HG03354 (cell line): ENCODE data around the gene TLE7.

Experiments
- ATAC-seq: cut with Tn5 transposase; IDR thresholded peaks from one replicate; pipeline ENCODE4 v1.9.1; 2021; ENCODE audit warnings: mild to moderate bottlenecking; ENCODE audit not compliant: unreplicated experiment, poor library complexity, severe bottlenecking

Gene TLE7

DNA sequence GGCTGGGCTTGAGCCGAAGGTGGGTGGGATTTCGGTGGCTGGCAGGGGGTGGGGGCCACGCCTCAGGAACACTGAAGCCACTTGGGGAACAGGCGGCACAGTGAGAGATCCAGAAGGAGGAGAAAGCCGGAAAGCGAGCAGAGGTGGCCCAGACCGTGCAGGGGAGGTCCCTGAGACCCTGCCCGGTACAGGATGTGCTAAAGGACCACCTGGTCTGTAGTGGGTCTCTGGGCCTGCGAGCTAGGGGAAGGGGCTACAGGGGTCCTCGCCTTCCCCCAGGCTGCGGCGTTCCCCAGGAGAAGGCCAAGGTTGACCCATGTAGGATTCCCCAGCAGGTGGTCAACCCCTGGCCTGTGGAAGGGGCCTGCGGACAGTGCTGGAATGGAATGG, at the start of gene TLE7:
TLE7 (minus strand) TSS at position 4 of the 390 bp plus-strand sequence. CDS start 8,730 bp downstream, outside the sequence.
- no peak for ATAC-seq

DNA sequence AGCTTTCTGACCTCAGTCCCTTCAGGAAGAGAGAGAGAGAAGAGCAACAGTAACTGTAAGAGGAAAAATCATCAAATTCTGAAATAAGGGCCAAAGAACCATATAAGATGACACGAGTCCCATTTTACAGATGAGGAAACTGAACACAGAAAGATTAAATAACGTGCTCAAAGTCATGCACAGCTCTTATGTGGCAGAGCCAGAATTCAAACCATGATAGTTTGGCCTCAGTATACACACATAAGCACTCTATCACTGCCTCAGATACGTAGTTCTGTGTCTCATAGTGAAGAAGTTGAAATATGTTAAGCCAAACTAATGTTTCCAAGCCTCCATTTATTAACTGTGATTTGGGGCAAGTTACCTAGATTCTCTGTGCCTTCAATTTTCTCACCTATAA, 49.2 kb upstream of the TLE7 start:
- no peak for ATAC-seq

DNA sequence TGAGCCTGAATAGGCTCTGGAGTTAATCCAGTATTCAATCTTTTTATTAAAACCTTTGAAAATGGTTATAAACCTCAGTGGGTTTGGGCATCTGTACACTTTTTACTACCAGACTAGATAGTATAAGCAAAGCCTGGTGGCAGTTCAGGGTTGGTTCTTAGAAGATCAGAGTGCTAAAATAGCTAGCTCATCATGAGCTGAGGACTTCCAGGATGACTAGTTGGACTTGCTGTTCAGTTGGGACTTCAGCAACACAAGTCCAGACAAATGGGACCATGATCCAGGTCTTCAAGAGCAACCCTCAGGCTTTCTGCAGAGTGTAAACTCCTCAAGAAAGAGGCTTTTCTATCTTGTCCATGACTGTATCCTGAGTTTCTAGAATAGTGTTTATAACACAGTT, 48.5 kb upstream of the TLE7 start:
- no peak for ATAC-seq

DNA sequence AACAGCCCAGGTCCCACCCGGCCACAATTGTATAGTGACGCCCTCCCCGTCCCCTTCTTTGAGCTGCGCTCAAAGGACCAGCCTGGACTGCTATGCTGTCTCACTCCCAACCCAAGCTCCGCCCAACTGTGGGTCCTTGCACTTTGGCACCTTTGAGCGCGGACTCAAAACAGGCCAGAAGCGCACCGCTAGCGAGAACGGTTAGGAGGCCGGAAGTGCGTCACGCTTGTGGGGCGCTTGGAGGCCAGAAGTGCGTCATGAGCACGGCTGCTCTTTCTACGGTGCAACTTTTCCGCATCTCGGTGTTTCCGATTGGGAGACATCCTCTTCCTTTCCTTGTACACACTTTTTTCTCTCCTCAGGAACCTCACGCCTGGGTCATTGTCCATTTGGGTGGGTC, 47.3 kb upstream of the TLE7 start, which contains the start of gene ZNF19:
ZNF19 (minus strand) TSS at position 203 of the 400 bp plus-strand sequence. CDS start 7,210 bp downstream, outside the sequence.
- no peak for ATAC-seq

DNA sequence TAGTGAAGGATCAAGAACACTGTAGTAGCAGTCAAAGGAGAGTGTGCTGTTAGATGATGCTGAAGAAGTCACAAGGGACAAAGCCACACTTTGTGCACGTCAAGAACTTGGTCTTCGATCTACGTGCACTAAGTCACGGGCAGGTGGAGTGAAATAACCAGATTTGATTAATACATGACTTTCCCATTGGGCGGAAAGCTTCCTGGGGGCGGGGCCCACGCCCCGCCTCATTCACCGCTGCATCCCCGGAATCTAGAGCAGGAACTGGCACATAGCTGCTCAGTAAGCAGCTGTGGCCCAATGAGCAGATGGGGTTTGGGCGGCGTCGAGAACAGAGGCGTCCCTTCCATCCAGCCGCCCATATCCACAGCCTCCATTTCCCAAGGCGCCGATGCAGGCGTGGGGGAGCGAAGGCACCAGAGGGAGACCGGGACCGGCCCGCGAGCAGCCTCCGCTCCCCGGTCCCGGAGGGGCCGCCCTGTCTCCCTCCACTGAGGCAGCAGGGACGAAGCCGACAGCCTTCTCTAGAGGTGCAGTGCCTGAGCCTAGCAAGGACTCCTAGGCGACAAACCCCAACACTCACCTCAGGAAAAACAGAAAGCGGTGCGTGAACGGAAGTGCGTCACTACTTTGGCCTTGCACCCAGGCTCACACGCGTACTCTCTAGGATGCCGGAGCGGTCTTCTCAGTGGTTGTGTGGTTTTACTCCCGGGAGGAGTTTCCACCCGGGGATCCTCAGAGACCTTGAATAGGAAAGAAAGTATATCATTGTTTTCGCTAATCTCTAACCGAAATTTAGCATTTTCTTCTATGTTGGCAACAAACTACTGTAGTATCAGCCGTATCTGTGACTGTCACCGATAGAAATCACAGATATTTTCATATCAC, 42.4 kb upstream of the TLE7 start:
- peak; percentile 92 for ATAC-seq

DNA sequence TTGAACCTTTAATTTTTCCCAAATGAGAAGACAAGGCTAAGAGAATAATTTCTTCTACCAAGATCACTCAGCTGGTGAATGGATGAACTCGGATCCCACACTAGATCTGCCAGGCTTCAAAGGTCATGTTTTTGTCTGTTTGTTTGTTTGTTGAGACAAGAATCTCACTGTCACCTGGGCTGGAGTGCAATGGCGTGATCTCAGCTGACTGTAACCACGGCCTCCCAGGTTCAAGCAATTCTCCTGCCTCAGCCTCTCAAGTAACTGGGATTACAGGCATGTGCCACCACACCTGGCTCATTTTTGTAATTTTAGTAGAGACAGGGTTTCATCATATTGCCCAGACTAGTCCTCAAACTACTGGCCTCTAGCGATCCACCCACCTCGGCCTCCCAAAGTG, 40.7 kb upstream of the TLE7 start:
- ATAC-seq, result no peak

DNA sequence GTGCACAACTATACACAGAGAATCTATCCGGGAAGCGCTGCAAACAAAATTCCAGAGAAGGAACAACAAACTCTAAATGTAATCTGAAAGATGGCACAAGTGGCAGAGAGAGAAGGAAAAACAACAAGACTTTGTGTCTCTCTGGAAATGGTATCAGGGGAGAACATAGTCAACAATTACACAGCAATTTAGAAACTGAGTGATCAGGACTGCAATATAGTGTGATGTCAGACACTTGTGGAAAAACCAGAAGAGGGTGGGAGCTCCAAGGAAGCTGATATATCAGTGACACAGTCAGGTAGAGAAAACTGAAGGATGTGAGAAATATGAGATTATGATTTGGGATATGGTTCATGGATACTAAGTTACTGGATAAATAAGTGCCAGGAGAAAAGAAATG, 39.1 kb upstream of the TLE7 start:
- ATAC-seq, result no peak

DNA sequence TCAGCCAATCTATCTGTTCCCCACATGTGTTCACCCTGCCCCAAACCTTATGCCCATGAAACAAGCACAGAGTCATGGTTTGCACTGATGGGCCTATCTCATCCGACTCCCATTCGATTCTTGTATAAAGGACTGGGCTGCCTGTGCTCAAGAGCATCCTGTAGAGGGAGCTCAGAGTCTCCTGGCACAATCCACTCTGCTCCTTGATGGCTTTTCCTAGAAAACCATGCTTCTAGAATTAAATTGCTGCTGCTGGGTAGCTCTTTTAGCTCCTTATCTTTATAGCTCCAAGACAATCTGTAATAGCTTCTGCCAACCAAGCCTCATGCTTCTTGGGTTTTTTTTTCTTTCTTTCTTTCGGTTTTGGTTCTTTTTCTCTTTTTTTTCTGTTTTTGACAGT, 37.6 kb upstream of the TLE7 start:
- no peak for ATAC-seq

DNA sequence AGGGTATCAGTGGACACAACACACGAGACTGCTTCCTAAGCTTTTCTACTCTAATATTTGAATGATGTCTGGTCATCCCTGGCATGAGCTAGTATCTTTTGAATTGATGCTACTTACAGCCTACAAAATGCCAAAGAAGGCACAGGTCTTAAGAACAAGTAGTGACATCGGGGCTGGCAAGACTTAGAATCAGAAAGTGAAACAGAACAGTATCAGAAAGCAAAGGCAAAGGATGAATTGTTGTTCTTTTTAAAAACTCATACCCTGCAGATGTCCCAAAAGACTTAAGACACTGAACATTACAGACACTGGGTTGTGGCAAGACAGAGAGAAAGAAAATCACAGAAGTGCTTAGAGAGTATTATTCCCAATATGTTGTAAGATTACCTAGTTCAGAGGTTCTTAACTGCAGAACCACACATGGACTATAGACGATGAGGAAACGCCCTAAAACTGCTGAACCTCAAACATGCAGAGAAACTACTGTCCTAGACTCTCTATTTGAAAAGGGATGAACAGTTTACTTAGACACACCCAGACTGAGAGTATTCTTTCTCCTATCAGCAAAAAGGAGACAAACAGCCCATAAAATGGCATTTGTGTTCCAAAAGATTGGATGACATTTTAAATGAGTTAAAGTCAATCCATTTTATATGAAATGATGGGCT, 34.7 kb upstream of the TLE7 start:
- no peak for ATAC-seq

DNA sequence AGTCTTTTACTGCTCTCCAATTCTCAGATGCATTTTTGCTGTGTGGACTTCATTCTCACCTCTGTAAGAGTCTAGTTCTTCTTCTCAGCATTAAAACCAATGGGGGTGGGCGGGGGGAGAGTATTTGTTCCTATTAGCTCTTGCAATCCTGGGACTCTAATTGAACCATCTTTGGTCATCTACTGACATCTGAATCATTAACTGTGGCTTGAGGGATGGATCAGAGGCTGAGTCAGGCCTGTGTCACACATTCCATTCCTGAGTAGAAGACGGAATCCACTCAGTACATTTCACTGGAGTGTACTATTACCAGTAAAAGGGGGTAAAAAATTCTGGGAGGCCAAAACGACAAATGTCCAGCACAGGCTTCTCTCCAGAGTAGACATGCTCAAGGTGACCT, 33.0 kb upstream of the TLE7 start:
- no peak for ATAC-seq

DNA sequence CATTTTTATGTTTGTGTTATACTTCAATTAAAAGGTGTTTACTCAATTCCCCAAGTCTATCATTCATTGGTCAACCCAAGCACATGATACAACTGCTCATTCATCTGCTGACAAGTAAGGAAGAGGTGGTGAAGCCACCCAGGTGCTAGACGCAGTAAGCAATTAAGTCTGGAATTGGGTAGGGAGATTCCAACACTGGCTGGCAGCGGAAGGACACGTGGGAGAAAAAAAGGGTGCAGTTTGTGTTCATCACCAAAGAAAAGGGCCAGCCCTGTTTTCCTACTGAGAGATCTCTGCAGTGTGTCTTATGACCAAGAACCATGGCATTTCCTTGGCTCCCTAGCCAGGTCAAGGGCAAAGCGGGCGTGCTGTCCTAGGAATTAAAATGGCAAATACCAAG, 32.0 kb upstream of the TLE7 start:
- no peak for ATAC-seq

DNA sequence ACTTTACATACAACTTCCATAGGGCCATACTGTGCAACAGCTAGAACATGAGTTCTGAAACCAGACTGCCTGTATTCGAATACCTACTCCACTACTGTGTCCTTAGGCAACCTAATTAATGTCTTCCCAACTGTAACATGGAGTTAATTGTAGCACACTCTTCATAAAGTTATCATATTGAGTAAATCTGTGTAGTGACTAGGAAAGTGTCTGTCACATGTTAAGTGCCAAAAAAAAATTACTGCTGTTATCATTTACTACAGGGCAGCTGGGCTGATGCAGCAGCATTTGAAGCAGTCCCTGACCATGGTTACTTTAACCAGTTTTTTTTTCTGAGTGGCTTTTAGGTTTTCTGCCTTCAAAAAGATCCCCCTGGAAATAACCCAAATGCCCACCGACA, 31.1 kb upstream of the TLE7 start:
- ATAC-seq, result no peak

DNA sequence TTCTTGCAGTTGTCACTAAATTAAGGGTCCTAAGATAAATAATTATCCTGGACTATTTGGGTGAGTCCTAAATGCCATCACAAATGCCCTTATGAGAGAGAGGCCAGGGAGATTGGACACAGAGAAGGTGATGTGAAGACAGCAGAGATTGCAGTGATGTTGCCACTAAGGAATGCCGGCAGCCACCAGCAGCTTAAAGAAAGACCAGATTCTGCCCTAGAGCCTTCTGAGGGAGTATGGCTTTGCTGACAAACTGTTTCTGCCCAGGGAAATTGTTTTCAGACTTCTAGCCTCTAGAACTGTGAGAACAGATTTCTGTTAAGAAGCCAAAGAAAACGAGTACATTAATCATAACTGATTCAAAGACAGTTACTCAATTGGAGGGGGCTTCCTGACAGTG, 30.2 kb upstream of the TLE7 start:
- ATAC-seq, result no peak

DNA sequence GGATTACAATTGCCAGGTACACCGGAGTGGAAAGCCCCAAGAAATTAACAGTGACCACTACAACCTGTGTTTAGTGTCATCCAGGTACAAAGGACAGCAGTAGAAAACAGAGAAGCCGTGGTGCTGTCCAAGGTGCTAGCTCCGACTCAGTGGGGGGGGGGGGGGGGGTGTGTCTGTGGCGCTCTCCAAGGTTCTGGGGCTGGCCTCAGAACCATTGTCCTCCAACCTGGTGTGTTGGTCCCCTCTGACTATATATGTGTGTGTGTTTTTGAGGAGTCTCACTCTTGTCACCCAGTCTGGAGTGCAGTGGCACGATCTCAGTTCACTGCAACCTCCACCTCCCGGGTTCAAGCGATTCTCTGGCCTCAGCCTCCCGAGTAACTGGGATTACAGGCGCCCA, 26.0 kb upstream of the TLE7 start:
- no peak for ATAC-seq

DNA sequence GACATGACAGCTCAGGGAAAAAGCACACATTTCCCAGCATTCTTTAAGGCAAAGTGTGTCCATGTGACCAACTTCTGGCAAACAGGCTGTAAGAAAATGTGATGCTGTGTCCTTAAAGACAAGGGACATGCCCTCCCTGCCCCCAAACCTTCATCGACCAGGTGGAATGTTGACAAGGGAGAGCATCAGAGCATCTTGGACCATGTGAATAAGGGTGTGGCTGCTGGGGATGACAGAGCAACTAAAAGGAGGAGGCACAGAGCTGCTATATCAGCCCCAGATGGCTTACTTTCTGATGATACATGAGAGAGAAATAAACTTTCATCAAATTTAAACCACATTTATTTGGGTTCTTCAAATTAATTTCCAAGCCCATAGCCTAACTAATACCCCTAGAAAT, 22.4 kb upstream of the TLE7 start:
- no peak for ATAC-seq

DNA sequence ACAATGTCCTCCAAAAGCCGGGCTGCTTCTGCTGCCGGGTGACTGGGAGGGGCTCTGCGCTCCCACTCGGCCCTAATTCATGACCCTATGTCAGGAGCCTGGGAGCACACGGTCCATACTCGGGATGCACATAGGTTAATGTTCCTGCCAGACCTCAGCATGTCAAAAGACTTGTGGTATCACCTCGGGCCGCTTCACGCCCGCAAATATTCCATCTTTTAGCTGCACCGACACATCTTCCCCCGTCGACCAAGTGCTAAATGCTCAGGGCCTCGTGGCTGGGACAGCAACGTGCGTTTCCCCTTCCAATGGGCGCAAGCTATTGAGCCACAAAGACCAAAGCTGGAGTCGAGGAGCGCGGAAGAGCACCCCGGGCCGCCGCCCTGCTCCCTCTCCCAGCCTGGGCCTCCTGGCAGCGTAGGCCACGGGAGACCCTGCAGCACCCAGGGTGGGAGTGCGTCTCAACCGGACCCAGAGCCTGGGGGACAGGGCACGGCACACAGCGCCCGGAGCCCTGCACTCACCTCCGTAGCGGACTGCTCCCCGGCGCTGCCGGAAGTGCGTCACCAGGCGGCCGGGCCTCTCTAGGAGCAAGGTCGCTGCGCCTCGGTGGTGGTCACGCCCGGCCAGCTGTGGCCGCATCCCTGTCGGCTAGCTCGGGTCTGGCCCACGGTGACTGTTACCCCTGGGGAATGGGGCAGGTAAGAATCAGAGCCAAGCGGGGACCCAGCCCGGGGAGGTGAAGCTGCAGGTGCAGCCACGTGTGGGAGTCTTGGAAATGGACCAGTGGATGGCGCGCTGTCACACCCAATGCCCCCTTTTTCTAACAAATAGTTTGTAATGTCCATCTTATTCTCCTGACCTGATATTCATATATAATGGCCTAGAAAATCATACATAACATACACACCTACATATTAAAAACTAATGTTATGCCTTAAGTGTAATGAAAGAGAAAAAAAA, 20.1 kb upstream of the TLE7 start, which contains the start of gene ZNF23:
ZNF23 (minus strand) TSS at position 562 of the 963 bp plus-strand sequence. CDS start 5,451 bp downstream, outside the sequence.
- peak; percentile 97 for ATAC-seq

DNA sequence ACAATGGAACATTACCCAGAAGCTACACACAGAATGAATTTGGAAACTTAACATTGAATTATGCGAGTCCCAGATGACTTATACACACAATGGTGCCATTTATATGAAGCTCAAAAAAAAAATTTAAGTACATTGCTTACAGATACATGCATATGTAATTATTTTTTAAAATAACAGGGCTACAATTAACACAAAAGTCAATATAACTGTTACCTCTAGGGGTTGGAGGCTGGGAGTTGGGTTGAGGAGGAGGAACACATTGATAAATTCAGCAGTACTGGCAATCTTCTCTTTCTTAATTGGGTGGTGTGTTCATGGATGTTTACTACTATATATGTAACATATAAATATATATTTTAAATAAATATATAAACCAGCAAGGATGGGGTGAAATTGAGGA, 19.1 kb upstream of the TLE7 start:
- no peak for ATAC-seq

DNA sequence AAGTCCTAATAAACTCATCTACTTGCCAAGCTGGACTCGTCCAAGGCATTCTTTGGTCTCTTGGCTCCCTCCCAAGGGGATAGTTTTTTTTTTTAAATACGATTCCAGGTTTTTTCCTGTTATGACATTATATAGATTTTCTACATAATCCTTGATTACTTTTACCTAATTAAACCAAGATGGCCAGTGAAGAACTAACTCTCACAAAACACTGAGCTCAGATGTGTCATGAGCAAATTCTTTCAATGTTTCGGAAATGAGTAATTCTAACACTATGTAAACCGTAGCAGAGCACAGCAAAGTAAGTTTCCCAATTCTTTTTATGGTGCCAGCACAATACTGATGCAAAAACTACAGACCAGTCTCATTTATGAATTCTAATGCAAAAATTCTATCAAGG, 18.4 kb upstream of the TLE7 start:
- ATAC-seq, result no peak

DNA sequence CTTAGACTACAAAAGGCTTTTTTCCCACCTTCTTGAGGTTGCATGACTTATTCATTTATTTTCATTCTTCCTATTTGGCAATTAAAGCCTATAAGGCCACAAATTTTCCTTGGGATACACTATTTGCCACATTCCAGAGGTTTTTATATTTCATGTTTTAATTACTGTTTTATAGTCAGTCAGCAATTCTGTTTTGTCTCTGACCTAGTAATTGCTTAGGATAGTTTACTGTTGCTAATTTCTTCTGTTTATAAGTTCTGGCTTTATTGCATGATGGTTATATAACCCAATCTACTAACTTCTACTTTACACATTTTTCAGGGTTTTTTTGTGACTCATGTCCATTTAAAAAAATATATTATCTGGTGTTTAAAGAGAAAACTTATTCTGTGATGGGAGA, 17.7 kb upstream of the TLE7 start:
- no peak for ATAC-seq

DNA sequence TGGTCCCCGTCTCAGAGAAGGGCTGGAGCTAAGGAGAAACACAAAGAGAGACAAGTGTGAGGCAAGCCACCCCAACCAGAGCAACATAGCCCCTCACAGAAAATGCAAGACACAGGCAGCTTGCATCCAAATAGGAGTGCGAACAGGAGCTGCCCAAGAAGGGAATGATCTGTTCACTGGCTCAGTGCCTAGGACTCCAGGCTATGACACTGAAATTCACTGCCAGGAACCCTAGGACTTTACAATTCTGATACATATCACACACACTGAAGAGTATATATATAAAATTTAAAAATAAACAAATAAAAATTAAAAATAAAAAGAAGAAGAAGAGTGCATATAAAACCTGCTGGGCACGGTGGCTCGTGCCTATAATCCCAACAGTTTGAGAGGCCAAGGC, 14.9 kb upstream of the TLE7 start:
- ATAC-seq, result no peak
